DMS114 treated with DMSO at 0.1 percent for 48 hours (cell line): ENCODE results near the gene EBPL.
"Not testable (repeated sequence)": the region's sequence is repeated elsewhere in the genome, so short reads cannot be mapped to it uniquely, and the experiment has no call there.

Experiments used
- DNase-seq: peaks from one replicate; lab custom pipeline; 2025; ENCODE audit not compliant: unreplicated experiment; lab: John Stamatoyannopoulos, UW

EBPL gene

DNA sequence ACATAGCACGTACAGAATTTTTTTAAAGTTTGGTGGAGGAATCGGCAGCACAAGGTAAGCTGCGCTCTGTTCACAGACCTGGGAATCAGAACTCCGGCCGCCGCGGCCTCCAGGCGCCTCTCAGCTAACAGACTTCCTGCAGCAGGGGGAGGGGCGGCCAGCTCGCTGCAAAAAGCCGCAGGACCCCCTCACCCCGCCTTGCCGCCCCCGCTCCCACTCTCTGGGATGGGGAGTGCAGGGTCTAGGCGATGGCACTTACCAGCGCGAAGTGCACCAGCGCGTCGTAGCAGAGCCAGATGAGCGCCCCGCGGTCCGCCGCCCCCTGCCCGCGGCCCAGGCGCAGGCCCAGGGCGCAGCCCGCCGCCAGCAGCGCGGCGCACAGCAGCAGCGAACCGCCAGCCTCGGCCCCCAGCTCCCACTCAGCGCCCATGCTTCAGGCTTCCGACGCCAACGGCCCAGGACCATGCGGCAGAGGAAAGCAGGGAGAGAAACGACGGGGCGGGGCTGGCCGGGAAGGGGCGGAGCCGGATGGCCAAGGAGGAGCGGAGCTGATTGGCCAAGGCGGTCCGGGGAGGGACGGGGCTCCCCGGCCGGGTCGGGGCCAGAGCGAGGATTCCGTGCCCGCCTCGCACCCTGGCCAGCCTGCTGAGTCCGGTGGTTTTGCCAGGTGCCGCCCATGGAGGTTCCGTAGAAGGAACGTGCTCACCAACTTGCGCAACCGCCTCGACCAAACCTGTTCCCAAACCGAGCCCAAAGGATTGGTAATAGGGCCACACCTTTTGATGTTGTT lies at the start of gene EBPL:
EBPL (minus strand) TSS at position 492 of the 790 bp plus-strand sequence; CDS start at position 430, 62 bp downstream.
- DNase-seq: peak; percentile 66

DNA sequence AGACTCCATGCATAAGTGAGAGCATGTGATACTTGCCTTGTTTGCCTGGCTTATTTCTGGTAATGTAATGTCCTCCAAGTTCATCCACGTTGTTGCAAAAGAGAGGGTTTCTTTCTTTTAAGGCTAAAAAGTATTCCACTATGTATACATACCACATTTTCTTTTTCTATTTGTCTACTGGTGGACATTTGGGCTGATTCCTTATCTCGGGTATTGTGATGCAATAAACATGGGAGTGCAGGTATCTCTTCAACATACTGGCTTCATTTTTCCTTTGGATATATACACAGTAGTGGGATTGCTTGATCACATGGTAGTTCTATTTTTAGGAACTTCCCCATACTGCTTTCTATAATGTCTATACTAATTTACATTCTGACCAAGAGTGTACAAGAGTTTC lies 49.6 kb upstream of the EBPL start:
- DNase-seq: no peak

DNA sequence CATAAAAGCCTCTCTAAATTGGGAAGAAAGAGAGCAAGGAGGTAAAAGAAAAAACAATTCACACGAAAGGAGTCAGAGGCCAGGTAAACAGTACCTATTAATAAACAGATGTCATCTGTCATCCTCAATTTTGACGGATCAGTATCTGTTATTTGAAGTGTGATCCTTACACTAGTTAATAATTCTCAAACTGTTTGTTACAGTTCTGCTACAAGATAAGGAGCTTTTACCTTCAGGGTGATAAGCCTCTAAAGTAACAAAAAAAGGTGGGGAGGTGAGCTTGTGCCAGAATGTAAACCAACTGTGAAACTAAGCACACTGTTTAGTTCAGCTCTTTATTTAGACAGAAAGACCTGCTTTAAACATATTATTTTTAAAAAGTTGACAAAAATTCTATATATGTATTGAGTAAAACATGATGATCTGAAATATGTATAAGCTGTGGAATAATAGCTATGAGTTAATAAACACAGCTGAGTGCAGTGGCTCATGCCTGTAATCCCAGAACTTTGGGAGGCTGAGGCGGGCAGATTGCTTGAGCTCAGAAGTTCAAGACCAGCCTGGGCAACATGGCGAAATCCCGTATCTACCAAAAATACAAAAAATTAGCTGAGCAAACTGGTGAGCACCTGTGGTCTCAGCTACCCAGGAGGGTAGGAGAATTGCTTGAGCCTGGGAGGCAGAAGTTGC lies 48.4 kb upstream of the EBPL start:
- DNase-seq: no peak

DNA sequence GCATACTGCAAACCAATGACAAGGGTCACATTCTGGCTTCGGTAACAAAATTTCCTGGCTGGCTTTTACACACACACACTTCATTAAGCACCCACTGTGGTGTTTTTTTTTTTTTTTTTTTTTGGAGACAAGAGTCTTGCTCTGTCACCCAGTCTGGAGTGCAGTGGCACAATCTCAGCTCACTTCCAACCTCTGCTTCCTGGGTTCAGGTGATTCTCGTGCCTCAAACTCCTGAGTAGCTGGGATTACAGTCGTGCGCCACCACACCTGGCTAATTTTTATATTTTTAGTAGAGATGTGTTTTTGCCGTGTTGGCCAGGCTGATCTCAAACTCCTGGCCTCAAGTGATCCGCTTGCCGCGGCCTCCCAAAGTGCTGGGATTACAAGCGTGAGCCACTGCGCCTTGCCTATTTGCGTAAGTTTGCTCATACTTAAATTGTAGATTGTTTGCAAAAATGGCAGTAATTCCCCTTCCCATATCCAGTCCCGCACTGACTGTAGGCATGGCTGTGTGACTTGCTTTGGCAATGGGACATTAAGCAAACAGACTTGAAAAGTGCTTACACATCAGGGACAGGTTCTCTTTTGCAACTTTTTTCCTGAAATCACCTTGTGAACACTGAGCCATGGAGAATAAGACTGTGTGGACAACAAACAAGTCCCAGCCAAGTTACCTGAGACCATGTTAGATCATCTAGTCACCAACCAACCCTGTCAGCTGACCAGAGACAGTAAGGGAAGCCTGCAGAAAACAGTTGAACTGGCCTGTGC lies 42.1 kb upstream of the EBPL start:
- no peak for DNase-seq

DNA sequence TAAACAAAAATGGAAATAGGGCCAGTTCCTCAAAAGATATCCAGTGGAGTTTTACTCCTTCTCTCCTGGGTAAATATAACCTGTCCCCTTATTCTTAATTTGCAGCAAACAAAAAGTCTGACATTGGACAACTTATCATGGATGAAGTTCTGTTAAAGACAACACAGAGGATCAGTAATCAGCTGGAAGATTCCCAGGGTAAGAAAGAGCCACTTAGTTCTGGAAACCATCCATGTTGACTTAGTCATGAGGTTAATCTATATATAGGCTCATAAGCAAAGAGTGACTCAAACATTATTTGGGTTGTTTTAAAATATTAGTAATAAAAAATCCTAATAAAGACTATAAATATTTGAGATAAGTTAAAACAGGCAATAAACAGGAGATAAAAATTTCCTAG lies 40.5 kb upstream of the EBPL start:
- DNase-seq: no peak

DNA sequence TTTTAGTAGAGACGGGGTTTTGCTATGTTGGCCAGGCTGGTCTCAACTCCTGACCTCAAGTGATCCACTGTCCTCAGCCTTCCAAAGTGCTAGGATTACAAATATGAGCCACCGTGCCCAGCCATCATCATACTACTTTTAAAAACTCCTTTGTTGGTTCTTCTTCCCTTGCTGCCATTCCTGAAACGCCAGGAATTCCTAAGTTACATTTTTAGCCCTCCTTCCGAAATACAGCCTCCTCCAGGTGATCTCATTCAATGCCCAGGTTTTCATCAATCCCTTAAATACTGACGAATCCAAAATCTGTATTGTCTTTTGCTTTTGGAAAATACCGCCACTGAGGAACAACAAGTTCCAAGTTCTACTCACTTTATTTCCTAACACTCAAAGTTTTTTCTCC lies 25.3 kb upstream of the EBPL start:
- no peak for DNase-seq

DNA sequence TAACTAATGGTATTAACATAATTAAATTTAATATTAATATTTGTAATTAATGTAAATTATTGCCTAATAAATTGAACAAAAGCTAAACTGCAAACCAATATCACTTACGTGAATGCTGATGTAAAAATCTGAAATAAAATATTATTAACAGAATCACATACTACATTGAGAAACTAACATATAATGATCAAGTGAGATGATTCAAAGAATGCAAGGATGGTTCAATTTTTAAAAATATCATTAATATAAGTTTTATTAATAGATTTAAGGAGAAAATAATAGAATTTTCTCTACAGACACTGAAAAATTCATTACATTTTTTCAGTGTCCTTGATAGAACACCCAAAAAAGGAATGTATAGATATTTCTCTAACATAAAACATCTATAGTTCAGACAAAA lies 23.5 kb upstream of the EBPL start:
- DNase-seq: no peak

DNA sequence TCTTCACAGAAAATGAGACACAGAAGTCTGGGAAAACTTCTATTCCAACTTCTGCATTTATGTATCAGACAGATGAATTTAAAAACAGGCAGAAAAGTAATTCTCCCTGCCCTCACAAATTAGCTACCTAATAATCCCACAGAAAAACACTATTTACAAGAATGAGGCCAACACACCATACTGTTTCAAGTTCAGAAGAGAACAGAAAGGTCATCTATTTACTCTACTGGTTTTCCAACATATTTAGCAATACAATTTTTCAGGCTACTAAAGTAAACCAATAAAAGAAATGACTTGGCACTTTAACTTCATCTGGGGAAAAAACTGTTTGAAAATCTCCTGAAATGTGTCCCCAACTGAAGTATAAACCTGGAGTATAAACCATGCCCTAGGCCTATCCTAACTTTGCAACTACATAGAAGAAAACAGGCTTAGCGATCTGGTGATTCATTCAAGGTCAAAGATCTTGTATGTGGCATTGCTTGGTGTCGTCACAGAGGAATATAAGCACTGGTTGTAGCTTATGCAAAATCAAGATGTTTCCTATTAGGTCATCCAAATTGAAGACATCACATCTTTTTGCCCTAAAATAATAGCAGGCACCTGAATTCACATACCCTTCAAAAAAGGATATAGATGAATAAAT lies 20.1 kb upstream of the EBPL start:
- no peak for DNase-seq

DNA sequence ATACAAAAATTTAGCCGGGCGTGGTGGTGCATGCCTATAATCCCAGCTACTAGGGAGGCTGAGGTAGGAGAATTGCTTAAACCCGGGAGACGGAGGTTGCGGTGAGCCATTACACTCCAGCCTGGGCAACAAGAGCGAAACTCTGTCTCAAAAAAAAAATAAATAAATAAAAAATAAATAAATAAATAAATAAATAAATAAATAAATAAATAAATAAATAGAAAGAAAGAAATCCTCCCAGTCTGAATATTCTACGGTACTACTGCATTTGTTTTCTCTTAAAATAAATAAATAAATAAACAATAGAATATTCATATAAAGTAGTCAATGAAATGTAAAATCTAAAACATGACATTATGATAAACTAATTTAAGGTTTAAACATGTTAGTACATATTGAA lies 13.0 kb upstream of the EBPL start:
- not testable (repeated sequence) for DNase-seq

DNA sequence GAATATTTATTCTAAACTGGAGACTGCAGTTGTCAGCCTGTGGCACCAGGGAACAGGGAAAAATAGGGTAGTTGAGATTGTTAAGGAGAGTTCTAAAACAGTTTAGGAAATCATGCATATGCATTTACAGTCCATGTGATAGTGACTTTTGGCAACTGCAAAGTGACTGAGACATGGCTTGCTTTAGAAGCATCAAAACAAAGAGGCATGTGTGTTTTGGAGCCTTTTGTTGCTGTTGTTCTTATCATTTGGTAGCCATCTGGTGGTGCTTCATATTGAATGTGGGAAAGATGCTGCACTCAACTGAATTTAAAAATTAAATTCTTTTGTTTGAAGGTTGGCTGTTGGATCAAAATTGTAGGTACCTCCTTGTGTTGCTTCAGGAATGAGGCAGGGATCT lies 10.2 kb upstream of the EBPL start:
- no peak for DNase-seq

DNA sequence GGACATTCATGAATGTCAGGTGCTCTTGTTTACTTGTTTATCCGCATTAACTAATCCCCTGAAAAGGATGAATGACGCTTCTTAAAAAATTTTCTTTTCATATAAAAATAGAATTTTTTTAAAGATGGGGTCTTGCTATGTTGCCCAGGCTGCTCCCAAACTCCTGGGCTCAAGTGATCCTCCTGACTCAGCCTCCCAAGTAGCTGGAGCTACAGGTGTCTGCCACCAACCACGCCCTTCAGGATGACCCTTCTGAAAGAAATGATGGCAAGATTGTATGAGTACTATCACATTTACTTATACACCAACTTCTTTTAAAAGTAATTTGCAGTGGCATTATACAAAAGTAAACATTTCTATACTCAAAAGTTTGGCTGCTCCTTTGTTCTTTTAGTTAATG lies 6.2 kb upstream of the EBPL start:
- no peak for DNase-seq

DNA sequence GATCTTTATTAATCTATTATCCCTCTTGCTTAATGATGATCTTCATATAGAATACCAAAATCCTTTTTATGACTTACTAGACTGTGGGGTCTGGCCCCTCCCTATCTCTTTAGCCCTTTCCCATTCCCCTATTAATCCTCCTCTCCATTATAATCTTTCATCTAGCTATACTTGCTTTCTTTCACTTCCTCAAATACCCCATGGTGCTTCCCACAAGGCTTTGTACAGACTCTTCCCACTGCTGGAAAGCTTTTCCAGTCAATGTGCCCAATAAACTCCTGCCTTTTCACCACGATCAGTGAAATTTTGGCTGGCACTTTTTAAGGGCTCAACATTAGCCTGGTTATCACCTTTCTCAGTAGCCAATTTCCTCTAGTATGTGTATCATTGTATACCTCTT lies 3.2 kb upstream of the EBPL start:
- no peak for DNase-seq

DNA sequence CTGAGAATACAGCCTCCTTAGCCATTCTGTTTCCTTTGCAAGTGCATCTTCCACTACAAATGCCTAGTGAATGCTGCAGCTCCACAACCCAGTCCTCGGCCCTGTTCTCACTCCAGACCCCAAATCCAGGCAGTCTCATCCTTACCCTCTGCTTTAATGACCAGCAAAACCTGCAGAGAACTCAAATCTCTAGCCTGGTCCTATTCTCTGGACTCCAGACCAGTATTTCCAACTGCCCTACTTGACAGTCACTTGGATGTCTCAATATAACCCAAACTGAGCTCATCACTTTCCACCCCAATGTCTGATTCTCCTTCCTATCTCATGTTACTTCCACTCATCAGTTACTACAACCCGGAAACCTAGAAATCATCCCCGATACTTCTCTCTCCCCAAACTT lies 2.6 kb upstream of the EBPL start:
- no peak for DNase-seq

DNA sequence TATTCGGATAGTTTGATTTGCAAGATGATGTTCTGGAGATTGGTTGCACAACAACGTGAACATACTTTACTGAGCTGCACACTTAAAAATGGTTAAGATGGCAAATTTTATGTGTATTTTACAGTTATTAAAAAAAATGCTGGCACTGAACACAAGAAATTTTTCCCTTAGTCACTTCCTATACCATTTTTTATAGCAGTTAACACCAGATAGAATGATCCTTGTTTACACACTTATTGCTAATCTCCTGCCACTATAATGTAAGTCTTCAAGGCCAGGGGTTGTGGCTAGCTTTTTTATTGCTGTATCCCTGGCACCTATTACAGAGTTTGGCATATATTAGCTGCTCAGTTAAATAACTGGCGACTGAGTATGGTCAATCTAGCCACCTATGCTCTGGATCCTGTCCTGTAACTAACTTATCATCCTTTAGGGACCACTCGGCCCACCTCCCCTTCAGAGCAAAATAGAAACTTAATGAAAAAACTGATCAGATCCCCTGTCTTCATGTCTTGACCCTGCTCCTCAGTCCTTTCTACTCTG lies 2.0 kb upstream of the EBPL start:
- DNase-seq: no peak

DNA sequence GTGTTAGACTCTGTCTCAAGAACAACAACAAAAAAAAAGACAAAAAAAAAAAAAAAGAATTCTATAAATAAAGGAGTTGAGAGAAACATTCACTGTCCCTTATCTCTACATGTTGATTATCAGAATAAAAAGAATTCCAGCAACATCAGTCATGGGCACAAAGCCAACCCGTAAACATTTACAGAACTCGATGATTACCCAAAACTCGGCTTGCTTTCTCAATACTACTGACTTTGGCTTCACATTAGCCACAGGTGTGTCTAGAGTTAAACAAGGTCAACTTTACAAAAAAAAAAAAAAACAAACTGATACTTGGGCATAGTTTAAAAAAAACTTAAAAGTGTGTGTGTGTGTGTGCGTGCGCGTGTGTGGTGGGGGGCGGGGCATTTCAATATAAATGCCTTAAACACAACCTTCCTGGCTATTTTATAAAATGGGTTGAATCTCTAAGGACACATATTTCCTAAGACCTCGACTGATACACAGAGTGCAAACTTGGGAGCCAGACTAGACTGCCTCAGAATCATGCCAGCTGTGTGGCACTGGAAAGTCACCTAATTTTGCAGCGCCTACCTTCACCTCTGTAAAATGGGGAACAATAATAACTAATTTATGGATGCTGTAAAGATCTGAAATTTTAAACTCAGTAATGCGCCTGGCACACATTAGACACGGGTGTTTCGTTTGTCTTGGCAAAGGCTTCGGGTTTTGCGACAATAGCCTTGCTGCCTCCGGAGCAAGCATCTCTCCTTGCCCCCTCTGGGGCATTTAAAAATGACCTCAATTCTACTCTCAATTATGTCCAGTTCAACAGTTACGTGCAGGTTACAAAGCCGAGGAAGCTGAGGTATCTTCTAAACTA lies 922 bp downstream of the EBPL start:
- peak; percentile 16 for DNase-seq

DNA sequence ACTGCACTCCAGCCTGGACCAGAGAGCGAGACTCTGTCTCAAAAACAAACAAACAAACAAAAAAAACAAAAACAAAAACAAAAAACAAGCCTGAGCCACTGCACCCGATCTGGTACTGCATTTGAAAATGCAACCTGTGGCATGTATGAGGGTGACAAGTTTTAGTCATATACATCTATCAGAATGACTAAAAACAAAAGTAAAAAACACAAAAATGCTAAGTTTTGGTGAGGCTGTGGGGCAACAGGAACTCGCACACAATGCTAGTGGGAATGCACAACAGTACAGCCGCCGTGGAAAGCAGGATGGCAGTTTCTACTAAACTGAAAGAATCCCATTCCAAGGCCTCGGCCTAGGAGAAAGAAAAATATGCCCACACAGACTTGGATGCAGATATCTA lies 7.8 kb downstream of the EBPL start:
- no peak for DNase-seq

DNA sequence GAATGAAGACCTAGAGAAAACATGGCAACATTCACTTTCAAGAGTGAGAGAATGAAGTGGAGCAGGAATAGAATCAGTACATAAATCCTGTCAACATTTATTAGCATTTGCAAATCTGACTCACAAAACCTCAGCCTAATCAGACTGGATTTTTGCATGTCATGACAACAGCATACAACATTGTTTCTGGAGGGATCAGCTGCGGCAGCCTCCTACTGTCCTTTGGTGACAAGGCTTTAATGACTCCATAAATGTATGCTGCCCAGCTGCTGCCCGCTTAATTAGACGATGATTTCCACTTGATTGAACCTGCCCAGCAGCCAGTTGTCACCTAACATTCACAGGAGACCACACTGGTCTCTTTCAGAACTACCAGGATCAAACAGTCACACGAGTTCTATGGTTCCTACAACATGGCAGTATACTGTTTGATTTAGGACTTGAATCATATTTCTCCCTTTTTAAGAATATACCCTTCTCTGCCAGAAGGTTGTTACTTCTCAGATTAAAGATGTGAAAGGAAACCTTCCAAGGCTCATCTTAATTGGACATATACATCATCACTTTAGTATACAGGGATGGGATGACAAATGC lies 9.3 kb downstream of the EBPL start:
- no peak for DNase-seq

DNA sequence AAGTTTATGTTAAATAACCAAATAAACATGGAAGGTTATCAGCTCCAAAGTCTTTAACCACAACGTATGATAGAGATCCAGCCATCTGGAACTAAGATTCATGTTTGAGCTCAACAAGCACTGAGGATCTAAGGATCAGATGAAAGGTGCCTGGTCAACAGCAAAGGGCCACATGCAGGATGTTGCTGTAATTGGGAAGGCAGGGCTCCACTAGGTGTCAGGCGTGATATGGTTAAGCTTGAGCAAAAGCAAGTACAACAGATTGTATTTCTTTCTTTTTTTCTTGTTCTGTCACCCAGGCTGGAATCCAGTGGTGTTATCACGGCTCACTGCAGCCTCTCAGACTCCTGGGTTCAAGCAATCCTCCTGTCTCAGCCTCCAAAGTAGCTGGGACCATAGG lies 12.0 kb downstream of the EBPL start:
- DNase-seq: no peak

DNA sequence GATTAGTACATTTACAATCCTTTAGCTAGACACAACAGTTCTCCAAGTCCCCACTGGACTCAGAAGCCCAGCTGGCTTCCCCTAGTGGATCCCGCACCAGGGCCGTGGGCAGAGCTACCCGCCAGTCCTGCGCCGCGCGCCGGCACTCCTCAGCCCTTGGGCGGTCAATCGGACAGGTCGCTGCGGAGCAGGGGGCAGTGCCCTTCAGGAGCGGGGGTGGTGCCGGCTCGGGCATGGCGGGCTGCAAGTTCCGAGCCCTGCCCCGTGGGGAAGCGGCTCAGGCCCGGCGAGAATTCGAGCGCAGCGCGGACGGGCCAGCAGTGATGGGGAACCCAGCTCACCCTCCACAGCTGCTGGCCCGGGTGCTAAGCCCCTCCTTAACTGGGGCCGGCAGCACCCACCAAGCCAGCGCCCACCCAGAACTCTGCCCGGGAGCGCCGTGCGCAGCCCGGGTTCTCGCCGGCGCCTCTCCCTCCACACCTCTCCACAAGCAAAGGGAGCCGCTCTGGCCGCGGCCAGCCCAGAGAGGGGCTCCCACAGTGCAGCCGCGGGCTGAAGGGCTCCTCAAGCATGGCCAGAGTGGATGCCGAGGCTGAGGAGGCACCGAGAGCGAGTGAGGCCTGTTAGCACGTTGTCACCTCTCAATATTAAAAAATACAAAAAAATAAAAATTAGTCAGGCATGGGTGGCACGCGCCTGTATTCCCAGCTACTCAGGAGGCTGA lies 12.9 kb downstream of the EBPL start:
- no peak for DNase-seq
